IMR-90 (cell line): ENCODE results near the gene BASP1.

Experiments used
- CTCF ChIP-seq: conservative IDR thresholded peaks from 2 replicates; pipeline ENCODE4 v1.5.1; 2012; ENCODE audit warnings: mild to moderate bottlenecking, low read depth, low read length, improper control_type of control experiment
- FOS ChIP-seq: fragments of 150-350 bp; IDR thresholded peaks from 2 replicates; pipeline ENCODE4 v1.6.1; 2016; ENCODE audit warnings: low read depth, low read length
- POLR2A ChIP-seq: IDR thresholded peaks from 2 replicates; pipeline ENCODE4 v1.6.1; 2012; ENCODE audit warnings: mild to moderate bottlenecking, low read depth, low read length

GRCh38 chr5:17241635-17242034, 24.2 kb downstream of the BASP1 start:
- TF ChIP-seq POLR2A (no peak), CTCF (no peak), FOS (no peak)
